Right ventricle myocardium inferior (tissue), 1 donor: ENCODE measurements around the gene RIPOR3. TPM values are rescaled to one million over a fixed set of nuclear protein-coding genes. Genes with fewer than 3 reads are reported as not detected.
A peak's percentile ranks its signal among the peaks of the same experiment; 100 is the strongest.

Source experiments
- ATAC-seq: fragments of 200-7000 bp; cut with Tn5 transposase; one replicate; pipeline ENCODE4 v1.9.1; 2020; ENCODE audit warnings: mild to moderate bottlenecking, moderate library complexity
- DNase-seq: peaks from one replicate; pipeline ENCODE4 v3.0.0; 2021; ENCODE audit errors: missing footprints
- intact Hi-C: fragments of 100-400 bp; cut with DNase I; formaldehyde crosslinking; loops from one replicate; pipeline ENCODE4 v1.11.0; 2022
- total RNA-seq: library from RNA; stranded (reverse); fragmentation: NEBNext Ultra II Directional; extraction: Animal tissue kit (Norgen Biotek cat#: 25700); gene quantifications from one replicate; pipeline ENCODE4 v1.2.1, GENCODE V29; 2021
- donor health status: DM: no; HTN: yes; CAD: no; lungs with severe emphysema.

Gene RIPOR3
- total RNA-seq, 1 donor from 2014 or later = 8.3 TPM

- DNase-seq = no peak
- ATAC-seq = no peak
- intact Hi-C loops = no loop called here
Measured at GRCh38 chr20:50591233-50591852, 100.0 kb downstream of the RIPOR3 start.

GRCh38 chr20:50590348-50590664 lies 101.0 kb downstream of the RIPOR3 start:
- intact Hi-C loops = no loop called here
- no peak for ATAC-seq
- no peak for DNase-seq

GRCh38 chr20:50589548-50590347 lies 101.6 kb downstream of the RIPOR3 start:
- ATAC-seq (no peak), DNase-seq (no peak)
- intact Hi-C loops = no loop called here

DNA sequence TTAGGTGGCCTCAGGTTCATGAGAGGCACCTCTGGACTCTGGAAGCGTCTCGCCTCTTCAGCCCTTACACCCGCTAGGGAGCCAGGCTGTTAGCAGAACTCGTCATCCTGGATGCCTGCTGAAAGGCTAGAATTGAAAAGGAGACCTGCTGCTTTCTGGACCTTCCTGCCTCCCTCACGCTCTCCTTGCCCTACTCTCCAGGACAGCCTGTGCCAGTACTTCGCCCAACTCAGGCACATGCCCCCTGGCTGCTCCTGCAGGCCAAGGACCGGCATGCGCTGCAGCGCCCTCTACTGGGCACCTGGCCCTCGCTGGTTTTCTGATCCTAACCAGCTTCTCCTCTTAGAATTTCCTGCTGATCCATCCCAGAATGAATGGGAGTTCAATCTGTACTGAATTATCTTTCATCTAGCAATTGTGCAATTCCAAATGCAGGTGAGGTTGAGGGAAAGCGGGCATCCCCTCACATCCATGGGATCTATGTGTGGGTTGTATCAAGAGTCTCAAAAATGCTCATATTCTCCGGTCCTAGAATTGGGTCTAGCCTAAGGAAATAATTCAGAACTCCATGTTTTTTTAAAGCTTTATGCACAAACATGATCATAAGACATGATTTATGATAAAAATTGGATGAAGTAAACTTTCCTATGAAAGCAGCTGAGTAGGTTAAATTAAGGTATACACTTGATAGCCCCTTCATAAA lies 103.2 kb downstream of the RIPOR3 start:
- intact Hi-C loops = no loop called here
- ATAC-seq (peak; percentile 28), DNase-seq (peak; percentile 79)

- ATAC-seq = no peak
- intact Hi-C loops = no loop called here
Measured at GRCh38 chr20:50587291-50587961, 103.9 kb downstream of the RIPOR3 start.

DNA sequence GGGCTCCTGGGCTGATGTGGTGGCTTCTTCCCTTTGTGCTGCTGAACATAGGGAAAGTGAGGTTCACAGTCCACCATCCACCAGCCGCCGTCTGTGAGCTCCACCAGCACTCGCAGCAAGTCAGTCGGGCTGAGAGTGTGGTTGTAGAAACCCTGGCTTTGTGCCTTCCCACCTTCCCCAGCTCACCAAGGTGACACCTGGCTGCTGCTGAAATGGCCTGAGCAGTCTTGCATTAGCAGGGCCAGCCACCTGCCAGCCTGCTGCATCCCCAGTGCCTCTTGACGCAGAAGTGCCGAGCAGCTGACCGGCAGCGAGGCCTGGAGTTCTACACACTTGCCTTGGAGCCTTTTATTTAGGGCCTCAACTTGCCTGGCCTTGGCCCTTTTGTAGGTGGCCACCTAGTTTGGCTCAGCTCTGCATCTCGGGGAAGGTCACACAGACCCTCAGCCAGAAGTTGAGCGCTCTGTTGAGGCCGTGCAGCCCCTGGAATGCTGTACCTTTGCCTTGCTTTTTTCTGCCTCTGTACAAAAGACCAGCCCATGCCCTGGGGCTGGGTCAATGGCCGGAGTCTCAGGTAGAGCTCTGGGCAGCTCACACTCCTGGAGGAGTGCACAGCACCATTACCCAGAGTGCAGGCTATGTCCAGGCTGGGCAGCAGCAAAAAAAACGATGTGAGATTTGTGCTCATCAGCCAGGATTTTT lies 104.7 kb downstream of the RIPOR3 start:
- ATAC-seq = no peak
- intact Hi-C loops = no loop called here
- no peak for DNase-seq

More at GRCh38 chr20:50587291-50587961, 103.9 kb downstream of the RIPOR3 start:
- DNase-seq = no peak

GRCh38 chr20:50585678-50586077 lies 105.7 kb downstream of the RIPOR3 start:
- intact Hi-C loops = no loop called here
- ATAC-seq = no peak
- DNase-seq = no peak

DNA sequence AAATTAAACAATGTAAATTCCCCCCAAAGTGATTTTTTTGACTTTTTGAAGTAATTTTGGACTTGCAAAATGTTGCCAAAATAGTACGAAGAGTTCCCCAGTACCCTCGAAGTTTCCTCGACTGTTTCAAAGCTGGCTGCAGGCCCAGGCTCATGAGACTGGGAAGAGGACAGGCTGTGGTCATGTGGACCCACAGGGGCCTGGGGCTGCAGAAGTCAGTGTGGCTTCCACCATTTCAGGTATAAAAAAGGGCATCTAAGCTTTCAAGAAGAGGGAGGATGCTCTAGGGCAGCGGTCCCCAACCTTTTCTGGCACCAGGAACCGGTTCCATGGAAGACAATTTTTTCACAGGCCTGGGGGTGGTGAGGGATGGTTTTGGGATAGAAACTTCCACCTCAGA lies 106.1 kb downstream of the RIPOR3 start:
- intact Hi-C loops = no loop called here
- ATAC-seq (no peak), DNase-seq (no peak)

DNA sequence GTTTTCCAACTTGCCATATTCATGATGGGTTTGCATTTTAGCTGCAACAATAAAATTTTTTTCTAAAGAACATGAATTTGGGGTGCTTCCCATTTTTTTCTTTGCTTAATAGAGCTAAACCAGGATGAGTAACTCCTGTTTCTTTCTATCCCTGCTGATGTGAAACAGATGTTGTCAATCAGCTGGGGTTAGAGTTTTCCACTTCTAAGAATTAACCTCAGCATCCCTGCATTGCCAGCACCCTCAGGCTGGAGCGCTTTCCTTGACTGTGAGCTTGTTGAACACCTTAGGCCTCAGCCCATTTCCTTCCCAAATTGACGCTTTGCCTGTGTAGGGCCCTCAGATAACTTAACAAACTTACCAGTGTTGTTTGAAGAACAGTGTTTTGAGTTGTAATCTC lies 106.7 kb downstream of the RIPOR3 start:
- no peak for DNase-seq
- ATAC-seq = no peak
- intact Hi-C loops = no loop called here

GRCh38 chr20:50583442-50584150 lies 107.7 kb downstream of the RIPOR3 start:
- ATAC-seq = no peak
- no peak for DNase-seq
- intact Hi-C loops = no loop called here

- intact Hi-C loops = no loop called here
- ATAC-seq (no peak), DNase-seq (no peak)
Measured at GRCh38 chr20:50582591-50583234, 108.6 kb downstream of the RIPOR3 start.

DNA sequence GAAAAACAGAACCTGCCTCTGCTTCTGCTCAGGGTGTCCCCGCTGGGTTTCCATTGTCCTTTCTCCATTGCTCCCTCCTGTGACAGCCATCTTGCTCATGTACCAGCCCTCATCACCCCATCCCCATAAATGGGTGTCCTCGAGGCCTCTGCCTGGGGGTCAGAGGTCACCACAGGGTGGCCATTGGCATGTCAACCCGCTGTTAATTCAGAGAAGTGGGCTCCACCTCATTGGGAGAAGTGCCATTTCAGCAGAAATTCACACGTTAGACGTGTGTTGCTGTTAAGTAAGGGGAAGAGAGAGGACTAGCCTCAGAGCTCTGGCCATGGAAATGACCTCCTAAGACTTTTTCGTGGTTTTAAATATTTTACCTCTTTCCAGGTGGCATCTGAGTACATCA lies 109.2 kb downstream of the RIPOR3 start:
- no peak for DNase-seq

GRCh38 chr20:50580842-50581544 lies 110.3 kb downstream of the RIPOR3 start:
- intact Hi-C loops = loop anchor here (2.0 kb wide), 1 partner anchor 394 kb away; no protein-coding TSS in a partner anchor
- DNase-seq (no peak), ATAC-seq (no peak)

More for the DNA sequence above, 109.2 kb downstream of the RIPOR3 start:
- intact Hi-C loops = no loop called here
- no peak for ATAC-seq

DNA sequence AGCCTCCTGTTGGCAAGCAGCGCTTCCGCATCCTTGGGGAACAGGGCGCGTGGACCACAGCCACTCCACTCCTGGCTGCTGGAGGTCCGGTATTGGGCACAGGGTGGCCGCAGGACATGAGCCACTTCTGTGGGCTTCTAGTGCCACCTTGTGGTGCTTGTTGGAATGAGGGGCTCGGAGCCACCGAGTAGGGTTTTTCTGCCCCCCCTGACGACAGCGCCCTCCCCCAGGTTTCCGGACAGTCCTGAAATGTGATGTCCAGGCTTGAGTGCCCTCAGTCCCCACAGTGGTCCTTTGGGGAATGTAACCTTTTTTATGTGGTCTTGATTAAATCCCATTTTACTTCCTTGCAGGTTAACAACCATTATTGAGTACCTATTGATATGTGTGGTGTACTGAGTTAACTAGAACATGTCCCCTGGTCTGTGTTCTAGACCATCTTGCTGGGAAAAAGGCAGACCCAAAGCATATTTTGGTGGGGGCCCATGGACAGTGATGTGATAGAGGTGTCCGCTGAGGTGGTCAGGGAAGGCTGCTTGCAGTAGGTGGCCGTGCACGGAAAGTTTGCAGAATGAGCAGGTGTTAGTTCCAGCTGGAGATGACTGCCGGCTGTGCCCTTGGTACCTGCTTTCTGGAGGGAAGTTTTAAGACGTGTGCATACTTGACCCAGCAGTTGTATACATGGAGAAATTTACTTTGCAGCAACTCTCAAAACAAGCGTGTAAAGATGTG lies 111.2 kb downstream of the RIPOR3 start:
- ATAC-seq (peak; percentile 56), DNase-seq (no peak)
- intact Hi-C loops = loop anchor here (2.0 kb wide), 1 partner anchor 393 kb away; no protein-coding TSS in a partner anchor

GRCh38 chr20:50579511-50579910 lies 111.8 kb downstream of the RIPOR3 start:
- intact Hi-C loops = loop anchor here (5.0 kb wide), 3 partner anchors 48 to 182 kb away; no protein-coding TSS in a partner anchor
- ATAC-seq = no peak
- no peak for DNase-seq

GRCh38 chr20:50578778-50579165 lies 112.6 kb downstream of the RIPOR3 start:
- intact Hi-C loops = loop anchor here (5.0 kb wide), 3 partner anchors 49 to 181 kb away; no protein-coding TSS in a partner anchor
- DNase-seq (no peak), ATAC-seq (no peak)
